C4-2B (cell line): Measurements from ENCODE around the gene PDCD7.

Experiments
- CTCF ChIP-seq: fragments of 450-650 bp; conservative IDR thresholded peaks from 2 replicates; pipeline ENCODE4 v1.5.1; 2017; ENCODE audit warnings: mild to moderate bottlenecking
- ZFX ChIP-seq: fragments of 450-650 bp; IDR thresholded peaks from 2 replicates; pipeline ENCODE4 v1.6.1; 2017

- TF ChIP-seq CTCF (no peak), ZFX (no peak)
These were observed 27.5 kb downstream of the PDCD7 start for GRCh38 chr15:65106011-65106590.
